ENCODE data around the gene NFATC2. TPM values are rescaled to one million over a fixed set of nuclear protein-coding genes. Genes with fewer than 3 reads are reported as not detected.

NFATC2 gene
- polyA plus RNA-seq, 1 donor, result 1.6 TPM

GRCh38 chr20:51412951-51413481 lies 129.5 kb downstream of the NFATC2 start:
- no peak for DNase-seq

GRCh38 chr20:51412333-51412871 lies 130.1 kb downstream of the NFATC2 start:
- DNase-seq, result no peak

DNA sequence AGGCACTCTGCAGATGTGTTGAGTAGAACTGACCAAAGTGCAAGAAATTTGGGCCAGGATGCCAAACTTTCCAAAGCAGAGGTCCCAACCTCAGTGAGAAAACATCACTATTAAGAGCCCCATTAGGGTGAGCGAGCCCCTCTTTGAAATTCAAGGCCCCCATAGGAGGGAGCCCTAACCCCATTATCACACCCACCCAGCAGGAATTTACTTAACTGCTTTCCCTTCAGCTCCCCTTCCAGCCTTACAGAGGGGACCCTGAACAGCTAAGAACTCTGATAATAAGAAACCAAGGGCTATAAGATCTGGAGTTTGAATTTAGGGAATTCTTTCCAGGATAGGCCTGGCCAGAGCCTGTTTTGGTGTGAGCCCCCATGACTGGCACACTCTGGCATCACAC lies 130.6 kb downstream of the NFATC2 start:
- no peak for DNase-seq

- no peak for DNase-seq
These were observed 131.8 kb downstream of the NFATC2 start for GRCh38 chr20:51410586-51411325.

GRCh38 chr20:51409192-51409880 lies 133.2 kb downstream of the NFATC2 start:
- DNase-seq, result no peak

DNA sequence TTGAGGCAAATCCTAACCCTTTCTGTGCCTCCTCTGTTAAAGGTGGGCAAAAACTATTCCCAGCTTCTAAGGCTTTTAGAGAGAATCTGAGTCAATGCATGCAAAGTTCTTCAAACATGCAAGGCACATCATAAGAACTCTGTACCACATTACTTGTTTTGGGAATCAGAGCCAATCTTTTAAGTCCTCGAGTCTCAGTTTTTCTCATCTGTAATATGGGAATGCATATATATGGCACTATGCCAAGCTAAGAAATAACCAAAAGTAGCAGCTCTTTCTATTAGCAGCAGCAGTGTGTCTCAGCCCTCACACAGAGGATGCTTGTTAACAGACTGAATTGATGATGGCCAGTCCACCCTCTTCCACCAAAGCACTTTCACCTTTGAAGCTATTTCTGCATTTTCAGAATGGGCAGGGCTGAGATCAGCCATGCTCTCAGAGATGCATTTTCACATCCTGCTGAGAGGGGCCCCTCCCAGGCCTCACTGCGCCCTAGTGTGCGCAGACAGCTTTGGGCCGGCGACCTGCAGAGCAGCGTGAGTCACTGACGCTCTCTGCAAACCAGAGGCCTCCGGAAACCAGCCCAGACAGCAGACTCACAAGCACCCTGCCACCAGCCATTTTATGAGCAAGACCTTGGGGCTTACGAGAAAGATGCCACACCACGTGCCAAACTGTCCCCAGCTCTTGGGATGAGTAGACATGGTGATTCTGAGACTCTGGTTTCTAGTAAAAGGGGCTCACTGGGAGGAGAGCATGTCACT lies 138.0 kb downstream of the NFATC2 start:
- no peak for DNase-seq

DNA sequence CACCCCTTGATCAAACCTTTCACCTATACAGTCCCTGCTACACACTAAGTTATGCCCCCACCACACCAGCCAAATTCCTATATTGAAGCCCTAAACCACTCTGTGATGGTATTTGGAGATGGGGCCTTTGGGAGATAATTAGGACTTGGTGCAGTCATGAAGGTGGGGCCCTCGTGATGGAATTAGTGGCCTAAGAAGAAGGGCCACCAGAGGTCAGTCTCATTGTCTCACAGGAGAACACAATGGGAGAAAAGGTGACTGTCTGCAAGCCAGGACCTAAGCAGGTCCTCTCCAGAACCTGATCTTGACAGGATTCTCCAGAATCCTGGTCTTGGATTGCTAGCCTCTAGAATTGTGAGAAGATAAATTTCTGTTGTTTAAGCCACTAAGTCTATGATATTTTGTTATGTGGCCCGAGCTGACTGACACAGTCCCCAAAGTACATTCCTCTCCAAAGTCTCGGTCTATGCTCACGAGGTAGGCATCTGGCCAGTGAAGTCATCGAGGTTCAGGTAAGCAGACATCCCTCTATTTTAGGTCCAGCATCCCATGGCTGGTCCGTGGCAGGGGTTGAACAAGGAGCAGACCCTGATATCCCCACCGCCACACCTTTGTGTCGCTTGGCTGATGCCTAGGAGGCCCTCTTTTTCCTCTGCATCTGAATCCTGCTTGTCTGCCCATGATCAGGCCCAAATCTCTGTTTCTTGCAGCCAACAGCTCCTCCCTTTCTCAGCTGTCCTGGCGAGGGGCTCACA lies 138.9 kb downstream of the NFATC2 start:
- no peak for DNase-seq

DNA sequence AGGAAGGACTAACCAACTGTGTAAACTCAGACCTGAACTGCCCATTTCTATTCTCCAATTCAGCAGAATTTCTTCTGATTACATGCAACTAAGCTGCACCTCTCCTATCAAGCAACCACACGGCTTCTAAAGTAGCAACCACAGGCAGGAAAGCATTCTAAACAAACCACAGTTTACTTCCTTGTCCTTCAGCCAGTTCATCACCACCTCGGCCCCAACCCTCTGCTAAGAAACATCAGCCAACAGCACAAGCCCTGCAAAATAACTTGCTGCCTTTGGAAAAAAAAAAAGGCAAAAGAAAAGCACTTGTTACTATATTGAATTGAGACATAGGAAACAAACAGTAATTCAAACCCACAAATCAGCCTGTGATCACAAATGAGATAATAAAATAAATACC lies 140.3 kb downstream of the NFATC2 start:
- no peak for DNase-seq

DNA sequence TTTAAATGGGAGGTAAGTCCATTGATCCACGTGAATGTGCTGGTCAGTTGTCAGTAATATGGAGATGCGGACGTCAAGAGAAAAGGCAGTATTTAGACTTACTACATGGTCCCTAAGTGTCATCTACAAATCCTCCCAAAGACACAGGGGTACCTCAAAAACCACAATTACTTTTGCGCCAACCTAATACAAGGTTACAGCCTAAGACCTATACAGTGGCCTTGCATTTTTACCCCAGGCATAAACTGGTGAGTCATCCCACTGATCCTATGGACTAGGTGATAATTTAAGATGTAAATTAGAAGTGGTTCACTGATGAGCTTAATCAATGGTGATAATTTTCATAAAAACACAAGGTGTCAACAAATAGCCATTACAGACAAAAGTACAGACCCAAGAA lies 141.0 kb downstream of the NFATC2 start:
- no peak for DNase-seq

GRCh38 chr20:51400051-51400926 lies 142.2 kb downstream of the NFATC2 start:
- DNase-seq, result no peak

DNA sequence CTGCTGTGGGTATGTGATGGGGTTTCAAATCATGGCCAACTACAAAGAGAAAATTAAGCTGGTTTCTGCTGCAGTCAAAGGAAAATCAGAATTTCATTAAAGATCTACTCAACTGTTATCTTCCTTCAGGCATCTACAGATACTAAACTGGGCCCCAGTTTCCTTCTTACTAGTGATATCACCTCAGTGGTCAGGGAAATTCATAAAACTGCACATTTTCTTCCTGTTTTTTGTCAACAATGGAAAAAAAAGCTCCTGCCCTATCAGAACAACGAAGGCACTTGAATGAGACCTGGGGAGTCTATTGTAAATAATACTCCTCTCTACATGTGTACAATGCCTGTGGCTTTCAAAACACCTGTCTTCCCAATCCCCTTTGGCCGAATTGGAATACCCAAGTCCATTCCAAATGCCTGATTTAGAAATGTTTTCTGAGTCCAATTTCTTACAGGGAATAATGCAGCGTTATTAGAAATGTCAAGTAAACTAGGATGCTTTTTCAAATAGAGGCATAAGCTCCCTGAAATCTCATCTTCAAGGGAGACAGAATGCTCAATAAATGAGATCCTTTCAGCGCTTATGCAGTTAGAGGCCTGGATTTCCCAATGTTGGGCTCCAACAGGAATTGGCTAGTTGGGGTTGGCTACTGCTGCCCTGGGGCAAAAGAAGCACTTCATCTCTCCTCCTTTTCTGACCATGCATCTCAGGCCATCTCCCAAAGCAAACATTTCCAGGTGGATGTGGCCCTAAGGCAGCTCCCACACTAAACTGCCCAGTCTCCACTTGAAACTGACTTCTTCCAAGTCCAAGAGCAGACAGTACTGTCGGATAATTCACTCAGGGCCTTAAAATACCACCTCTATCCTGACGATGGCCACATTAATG lies 143.3 kb downstream of the NFATC2 start:
- DNase-seq, result no peak

DNA sequence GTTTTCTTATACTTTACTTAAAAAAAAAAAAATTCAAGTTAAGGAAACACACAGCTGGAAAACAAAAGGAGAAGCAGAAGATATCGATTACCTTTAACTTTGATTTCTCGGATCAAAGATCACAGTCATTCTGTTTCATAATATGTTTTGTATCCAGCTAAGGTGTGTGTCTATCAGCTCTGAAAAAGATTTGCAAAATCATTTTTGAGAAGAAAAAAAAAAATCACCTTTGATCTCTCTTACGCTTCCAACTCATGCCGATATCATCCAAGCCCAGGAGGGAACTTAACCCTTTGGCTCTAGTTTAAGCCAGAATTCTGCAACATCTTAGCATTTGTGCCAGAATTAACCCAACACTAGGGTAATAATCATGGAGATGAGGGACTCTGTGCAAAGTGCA lies 144.0 kb downstream of the NFATC2 start:
- DNase-seq, result no peak

DNA sequence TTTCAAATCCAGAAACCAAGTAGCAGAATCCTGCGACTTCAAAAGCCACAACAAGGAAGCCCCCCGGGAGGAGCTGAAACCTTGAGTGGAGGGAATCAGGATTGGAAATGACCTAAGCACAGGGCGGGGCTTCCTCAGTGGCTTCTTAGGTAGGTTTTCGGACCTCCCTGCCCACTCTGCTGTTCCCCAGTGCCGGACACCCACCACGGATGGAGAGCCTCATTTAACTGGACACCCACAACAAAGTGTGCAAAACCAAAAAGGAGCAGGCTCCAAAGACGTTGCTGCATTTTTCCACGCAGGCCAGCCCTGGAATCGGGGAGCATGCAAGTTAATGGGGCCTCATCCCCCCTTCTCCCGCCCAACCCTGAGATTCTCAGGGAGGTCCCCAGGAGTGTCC lies 144.4 kb downstream of the NFATC2 start:
- no peak for DNase-seq

DNA sequence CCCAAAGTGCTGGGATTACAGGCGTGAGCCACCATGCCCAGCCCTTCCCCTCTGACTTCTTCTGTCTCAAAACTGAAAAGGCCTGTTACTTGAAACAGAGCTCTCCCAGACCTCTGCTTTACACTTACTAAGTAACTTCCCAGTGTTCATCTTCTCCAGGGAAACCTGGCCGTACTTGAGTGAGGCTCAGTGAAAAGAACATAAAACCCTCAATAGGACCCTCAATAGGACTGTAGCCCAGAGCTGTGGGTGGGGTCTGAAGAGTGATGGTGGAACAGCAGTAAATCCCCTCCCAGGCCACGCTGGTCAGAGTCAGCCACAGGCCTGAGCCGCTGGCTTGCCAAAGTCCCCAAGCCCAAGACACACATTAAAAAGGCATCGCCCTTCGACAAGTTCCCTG lies 145.4 kb downstream of the NFATC2 start:
- no peak for DNase-seq

GRCh38 chr20:51396365-51396909 lies 146.1 kb downstream of the NFATC2 start:
- DNase-seq, result no peak

GRCh38 chr20:51394706-51395105 lies 147.8 kb downstream of the NFATC2 start:
- no peak for DNase-seq

- DNase-seq, result no peak
These were observed 148.9 kb downstream of the NFATC2 start for GRCh38 chr20:51393571-51393970.

DNA sequence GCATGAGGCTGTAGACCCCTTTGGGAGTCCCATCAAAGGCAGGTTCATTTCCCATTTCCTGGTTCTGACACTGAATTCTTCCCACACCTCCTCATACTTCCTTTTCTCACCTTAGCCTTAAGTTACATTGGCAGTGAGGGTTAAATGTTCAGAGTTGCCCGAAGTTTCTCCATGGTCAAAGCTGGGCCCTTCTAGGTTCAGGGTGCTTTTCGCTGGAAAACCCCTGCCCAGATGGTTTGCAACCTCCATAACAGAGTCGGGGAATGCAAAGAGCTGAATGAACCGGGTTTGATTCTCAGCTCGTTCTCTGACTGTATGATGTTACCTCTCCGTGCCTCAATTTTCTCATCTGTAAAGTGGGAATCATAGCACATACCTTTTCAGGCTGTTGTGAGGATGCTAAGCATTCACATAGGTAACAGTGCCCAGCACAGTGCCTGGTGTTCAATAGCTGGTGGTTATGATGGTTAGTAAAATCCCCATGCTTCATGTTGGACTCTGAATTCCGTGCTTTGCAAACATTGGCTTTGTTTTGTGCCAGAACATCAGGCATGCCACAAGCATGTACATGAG lies 149.8 kb downstream of the NFATC2 start:
- DNase-seq, result no peak

DNA sequence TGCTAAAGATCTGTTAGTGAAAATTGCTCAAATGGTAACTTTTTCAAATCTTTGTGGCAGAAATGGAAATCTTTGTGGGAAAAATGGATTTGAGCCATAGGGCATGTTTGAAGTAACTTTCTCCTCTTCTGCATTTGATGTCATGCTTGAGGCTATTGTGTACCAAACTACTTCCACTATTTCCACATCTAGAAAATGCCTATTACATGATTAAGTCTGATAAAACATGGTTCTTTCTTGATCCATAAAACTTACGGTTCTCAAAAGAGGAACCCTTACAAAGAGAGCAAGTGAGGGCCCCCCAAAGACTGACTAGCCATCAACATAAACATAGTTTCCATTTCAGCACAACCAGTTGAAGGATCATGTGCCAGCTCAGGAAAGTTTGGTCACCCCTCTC lies 150.6 kb downstream of the NFATC2 start:
- no peak for DNase-seq
